Thyroid gland (tissue), 4 donors: ENCODE data around the gene PDZD8.

Source experiments
- CTCF ChIP-seq, 6 experiments: fragments of 200-600 bp in 3 of 6; fragments of 450-650 bp in 3 of 6; sonication (generic) in 3 of 6; IDR thresholded peaks; one replicate each; pipeline ENCODE4 v1.5.1; 2016 to 2019; ENCODE audit warnings: antibody characterized with exemption in 6 of 6, mild to moderate bottlenecking in 2 of 6, inconsistent platforms in 1 of 6, moderate library complexity in 1 of 6
- POLR2A ChIP-seq, 2 donors: fragments of 450-650 bp; IDR thresholded peaks; one replicate each; pipeline ENCODE4 v1.6.1; 2017; ENCODE audit warnings: antibody characterized with exemption in 2 of 2, mild to moderate bottlenecking in 2 of 2, moderate library complexity in 1 of 2

- TF ChIP-seq POLR2A (IDR thresholded peaks at IDR 0.05) (no peak), CTCF (IDR thresholded peaks at IDR 0.05) (no peak)
Measured at GRCh38 chr10:117262903-117263293, 112.3 kb downstream of the PDZD8 start.
